AG04449 (cell line): ENCODE results near the gene ANTKMT.

Experiments used
- CTCF ChIA-PET: fragments of 350-600 bp; formaldehyde crosslinking; extraction: SDS; loops from one replicate; lab custom pipeline; 2021; ENCODE audit warnings: antibody characterized with exemption; lab: Yijun Ruan, JAX
- POLR2A ChIA-PET: fragments of 400-600, 350-600 bp; formaldehyde crosslinking; extraction: SDS; loops from one replicate; lab custom pipeline; 2020; ENCODE audit warnings: antibody characterized with exemption, inconsistent platforms; lab: Yijun Ruan, JAX
- DNase-seq: peaks from one replicate; pipeline ENCODE4 v3.0.0-alpha.2; 2010; ENCODE audit warnings: low read depth, low spot score
- H3K4me3 ChIP-seq: 2 replicates; pipeline ENCODE4 v1.5.1; 2011; ENCODE audit warnings: low read depth, mild to moderate bottlenecking, control low read depth, low read length
- TF ChIP-seq, protein P1 (sequence below): IDR thresholded peaks from one replicate; pipeline ENCODE4 v1.5.1; 2011; ENCODE audit warnings: mild to moderate bottlenecking, moderate library complexity, low read length, control low read depth, inconsistent platforms; ENCODE audit not compliant: insufficient read depth; ENCODE audit errors: missing control alignments

ANTKMT gene

DNA sequence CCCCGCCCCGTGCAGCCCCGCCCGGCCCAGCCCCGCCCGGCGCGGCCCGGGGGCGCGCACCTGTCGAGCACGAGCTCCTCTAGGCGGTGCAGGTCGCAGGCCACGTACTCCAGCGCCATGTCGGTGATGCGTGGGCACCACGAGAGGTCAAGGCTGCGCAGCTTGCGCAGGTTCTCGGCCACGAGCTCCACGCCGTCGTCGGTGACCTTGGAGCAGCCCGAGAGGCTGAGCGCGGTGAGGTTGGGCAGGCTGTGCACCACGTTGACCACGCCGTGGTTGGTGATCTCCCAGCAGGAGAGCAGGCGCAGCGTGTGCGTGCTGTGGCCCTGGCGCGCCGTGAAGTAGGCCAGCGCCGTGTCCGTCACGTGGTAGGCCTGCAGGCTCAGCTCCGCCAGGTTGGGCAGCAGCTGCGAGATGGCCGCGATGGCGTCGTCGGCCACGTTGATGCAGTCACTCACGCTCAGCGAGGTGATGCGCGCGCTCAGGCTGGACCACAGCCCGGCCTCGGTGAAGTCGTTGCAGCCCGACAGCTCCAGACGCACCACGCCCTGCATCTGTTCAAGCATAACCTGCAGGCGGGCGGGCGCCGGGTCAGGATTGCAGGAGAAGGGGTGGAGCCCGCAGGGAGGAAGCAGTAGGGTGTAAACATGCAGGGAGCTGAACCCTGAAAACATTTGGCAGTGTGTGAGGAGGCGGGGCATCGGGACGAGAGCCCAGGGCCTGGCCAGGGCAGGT lies 25.4 kb upstream of the ANTKMT start:
- TF ChIP-seq, protein P1, sequence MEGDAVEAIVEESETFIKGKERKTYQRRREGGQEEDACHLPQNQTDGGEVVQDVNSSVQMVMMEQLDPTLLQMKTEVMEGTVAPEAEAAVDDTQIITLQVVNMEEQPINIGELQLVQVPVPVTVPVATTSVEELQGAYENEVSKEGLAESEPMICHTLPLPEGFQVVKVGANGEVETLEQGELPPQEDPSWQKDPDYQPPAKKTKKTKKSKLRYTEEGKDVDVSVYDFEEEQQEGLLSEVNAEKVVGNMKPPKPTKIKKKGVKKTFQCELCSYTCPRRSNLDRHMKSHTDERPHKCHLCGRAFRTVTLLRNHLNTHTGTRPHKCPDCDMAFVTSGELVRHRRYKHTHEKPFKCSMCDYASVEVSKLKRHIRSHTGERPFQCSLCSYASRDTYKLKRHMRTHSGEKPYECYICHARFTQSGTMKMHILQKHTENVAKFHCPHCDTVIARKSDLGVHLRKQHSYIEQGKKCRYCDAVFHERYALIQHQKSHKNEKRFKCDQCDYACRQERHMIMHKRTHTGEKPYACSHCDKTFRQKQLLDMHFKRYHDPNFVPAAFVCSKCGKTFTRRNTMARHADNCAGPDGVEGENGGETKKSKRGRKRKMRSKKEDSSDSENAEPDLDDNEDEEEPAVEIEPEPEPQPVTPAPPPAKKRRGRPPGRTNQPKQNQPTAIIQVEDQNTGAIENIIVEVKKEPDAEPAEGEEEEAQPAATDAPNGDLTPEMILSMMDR, result no peak
- ChIA-PET CTCF (interaction anchor here (0.9 to 1.5 kb wide), 4 partner anchors 15 to 25 kb away, joined by 3 to 6 read pairs (median 4); no protein-coding TSS in a partner anchor), POLR2A (no interaction called here)
- no peak for DNase-seq
- H3K4me3 ChIP-seq, result no peak overlapping the region

DNA sequence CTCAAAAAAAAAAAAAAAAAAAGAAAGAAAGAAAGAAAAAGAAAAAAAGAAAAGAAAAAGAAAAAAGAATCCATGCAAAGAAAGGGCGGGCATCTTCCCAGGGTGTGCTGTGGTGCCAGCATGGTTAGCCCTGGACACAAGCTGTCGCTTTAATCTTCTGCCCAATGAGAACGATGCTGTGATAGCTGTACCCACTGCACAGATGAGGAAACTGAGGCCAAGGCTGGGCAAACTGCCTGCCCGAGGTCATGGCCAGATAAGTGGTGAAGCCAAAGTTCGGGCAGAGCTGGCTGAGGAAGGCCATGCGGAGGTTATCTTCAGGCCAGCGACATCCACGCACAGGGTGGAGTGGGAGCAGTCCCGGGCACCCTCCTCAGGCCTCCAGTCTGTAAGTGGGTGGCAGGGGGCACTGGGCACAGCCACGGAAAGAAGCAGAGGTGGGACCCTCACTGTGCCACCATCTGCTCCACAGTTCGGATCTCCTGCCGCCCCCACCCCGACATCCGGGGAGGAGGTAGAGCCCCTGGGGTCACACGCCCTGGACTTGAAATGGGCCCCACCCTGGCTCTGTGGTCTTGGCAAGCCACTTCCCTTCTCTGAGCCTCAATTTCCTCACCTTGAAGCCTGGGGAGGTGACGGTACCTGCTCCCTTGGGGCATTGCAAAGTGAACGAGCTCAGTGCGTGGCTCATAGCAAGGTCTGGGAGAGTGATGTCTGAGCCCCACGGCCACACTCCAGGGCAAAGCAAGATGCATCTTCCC lies 21.9 kb upstream of the ANTKMT start:
- no peak for DNase-seq
- TF ChIP-seq, protein P1, result no peak
- ChIA-PET POLR2A (no interaction called here), CTCF (interaction anchor here (1.2 to 6.6 kb wide), 2 partner anchors 13 to 17 kb away, joined by 4 to 53 read pairs; no protein-coding TSS in a partner anchor)
- no peak overlapping the region for H3K4me3 ChIP-seq

DNA sequence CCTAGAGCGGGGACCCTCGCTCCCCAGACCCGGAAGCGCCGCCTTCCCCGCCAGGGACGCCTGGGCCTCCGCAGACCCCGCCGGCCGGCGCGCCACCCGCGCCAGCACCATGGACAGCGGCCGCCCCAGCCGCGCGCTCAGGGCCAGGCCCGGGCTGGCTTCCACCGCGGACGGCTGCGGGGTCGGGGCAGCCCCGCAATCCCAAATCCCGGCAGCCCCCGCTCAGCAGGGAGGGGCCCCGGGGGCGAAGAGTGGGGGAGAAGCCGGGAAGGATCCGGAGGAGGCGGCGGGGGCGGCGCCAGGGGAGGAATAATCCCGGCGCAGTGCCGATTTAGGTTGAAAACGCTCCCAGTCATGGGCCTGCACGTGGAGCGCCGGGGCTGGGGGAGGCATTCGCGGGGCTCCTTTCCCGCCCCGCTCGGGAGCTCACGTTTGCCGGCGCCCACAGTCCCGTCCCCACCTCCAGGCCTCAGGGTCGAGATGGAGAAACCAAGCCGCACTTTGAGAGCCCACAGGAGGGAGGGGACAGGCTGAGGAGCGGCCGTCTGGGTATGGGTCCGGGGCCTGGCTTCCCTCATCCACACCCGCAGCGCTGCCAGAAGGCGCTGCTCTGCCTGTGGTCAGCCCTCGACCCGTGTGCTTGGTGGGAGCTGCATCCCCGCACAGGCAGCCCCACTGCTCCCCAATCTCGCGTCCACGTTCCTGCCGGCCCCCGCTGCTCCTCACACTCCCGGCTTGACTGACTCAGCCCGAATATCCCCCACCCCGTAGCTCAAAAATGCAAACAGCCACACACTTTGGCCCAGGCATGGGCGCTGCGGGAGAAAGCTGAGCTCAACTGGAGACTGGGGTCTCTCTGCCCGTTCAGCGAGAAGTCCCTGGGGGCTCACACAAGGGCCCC lies 20.0 kb upstream of the ANTKMT start:
- CTCF ChIA-PET, result interaction anchor here (1.2 to 6.6 kb wide), 3 partner anchors 8 to 40 kb away, joined by 4 to 53 read pairs (median 6); partner anchors contain the start of gene CIAO3
- no peak for DNase-seq
- POLR2A ChIA-PET, result no interaction called here
- TF ChIP-seq, protein P1, result no peak
- no peak overlapping the region for H3K4me3 ChIP-seq

DNA sequence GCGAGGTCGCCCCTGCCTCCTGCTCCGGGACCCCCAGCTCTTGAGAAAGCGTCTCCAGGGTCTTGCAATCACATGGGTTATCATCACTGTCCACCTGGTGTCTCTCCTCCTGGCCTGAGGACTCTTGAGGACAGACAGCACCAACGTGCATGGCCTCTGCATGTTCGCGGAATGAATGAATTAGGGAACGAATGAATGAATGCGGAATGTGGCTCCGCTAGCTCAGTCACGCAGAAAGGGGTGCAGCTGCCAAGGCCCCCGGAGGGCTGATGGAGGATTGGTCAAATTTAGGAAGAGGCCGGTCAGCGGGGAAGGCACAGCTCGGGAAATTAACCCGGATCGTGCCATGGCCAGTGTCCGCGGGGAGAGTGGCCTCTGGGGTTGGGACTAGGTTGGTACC lies 18.6 kb upstream of the ANTKMT start:
- POLR2A ChIA-PET, result no interaction called here
- TF ChIP-seq, protein P1, result no peak
- CTCF ChIA-PET, result interaction anchor here (1.2 to 6.6 kb wide), 3 partner anchors 9 to 38 kb away, joined by 4 to 53 read pairs (median 6); partner anchors contain the start of gene CIAO3
- H3K4me3 ChIP-seq, result no peak overlapping the region
- no peak for DNase-seq

DNA sequence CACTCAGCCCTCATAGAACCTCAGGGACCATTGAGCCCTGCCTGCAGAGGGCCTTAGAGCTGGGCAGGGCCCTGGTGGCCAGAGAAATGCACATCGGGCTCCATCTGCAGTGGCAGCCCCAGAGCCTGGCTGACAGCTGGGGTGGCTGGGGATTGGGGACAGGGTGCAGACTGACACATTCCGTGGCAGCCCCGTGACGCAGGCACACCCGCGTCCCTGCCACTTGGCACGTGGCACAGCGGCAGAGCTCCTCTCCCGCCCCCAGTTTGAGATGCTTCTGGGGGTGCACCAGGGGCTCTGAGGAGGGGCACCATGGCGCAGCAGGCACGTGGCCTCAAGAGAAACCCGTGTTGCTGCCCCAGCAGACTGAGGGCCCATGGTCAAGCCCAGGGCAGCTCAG lies 17.5 kb upstream of the ANTKMT start:
- H3K4me3 ChIP-seq, result no peak overlapping the region
- DNase-seq, result no peak
- CTCF ChIA-PET, result interaction anchor here (0.8 to 6.6 kb wide), 4 partner anchors 8 to 37 kb away, joined by 3 to 53 read pairs (median 6); partner anchors contain the start of genes ANTKMT and CIAO3
- TF ChIP-seq, protein P1, result no peak
- POLR2A ChIA-PET, result no interaction called here
